ENCODE data around the gene BSG.

- TF ChIP-seq CTCF (IDR thresholded peaks at IDR 0.05) (no peak), POLR2A (IDR thresholded peaks at IDR 0.05) (no peak)
These were observed 36.1 kb upstream of the BSG start for GRCh38 chr19:536031-536880.

All from heart left ventricle (tissue), 13 donors.